Epithelial cell of esophagus (primary cell): ENCODE data around the gene METTL1.

Experiments
- DNase-seq: peaks from one replicate; pipeline ENCODE4 v3.0.0; 2010; ENCODE audit warnings: low read depth
- H3K4me3 ChIP-seq: 2 replicates; pipeline ENCODE4 v1.5.1; 2011; ENCODE audit warnings: mild to moderate bottlenecking, low read length, control low read depth
- CTCF ChIP-seq: IDR thresholded peaks from 2 replicates; pipeline ENCODE4 v1.5.1; 2011; ENCODE audit warnings: low read depth, mild to moderate bottlenecking, low read length, control low read depth, inconsistent platforms; ENCODE audit not compliant: insufficient read depth; ENCODE audit errors: missing control alignments

Gene METTL1

GRCh38 chr12:57719777-57720605, 51.9 kb downstream of the METTL1 start:
- H3K4me3 ChIP-seq: no peak overlapping the region
- DNase-seq: no peak
- TF ChIP-seq CTCF: no peak

GRCh38 chr12:57718641-57719528, 53.0 kb downstream of the METTL1 start:
- TF ChIP-seq CTCF: no peak
- H3K4me3 ChIP-seq: no peak overlapping the region
- DNase-seq: no peak
